Psoas muscle (tissue), 8 donors: ENCODE results near the gene PRPS2. TPM values are rescaled to one million over a fixed set of nuclear protein-coding genes. Genes with fewer than 3 reads are reported as not detected.

Experiments used
- ATAC-seq, 4 donors: fragments of 200-7000 bp; cut with Tn5 transposase; one replicate each; pipeline ENCODE4 v1.9.1; 2020; ENCODE audit warnings: moderate library complexity in 3 of 4, mild to moderate bottlenecking in 2 of 4
- DNase-seq, 2 donors: peaks; one replicate each; pipeline ENCODE4 v3.0.0-alpha.2; 2020
- H3K27ac ChIP-seq: fragments of 200-600 bp; one replicate; pipeline ENCODE4 v1.8.0; 2022
- H3K27me3 ChIP-seq, 3 donors: fragments of 200-600 bp in 1 of 3; one replicate each; pipeline versions ENCODE4 v1.6.1 to v1.8.0; 2013 to 2022; ENCODE audit warnings: low read length in 2 of 3, mild to moderate bottlenecking in 2 of 3, moderate library complexity in 1 of 3; ENCODE audit not compliant: insufficient read depth in 3 of 3
- H3K36me3 ChIP-seq, 2 donors: fragments of 200-600 bp in 1 of 2; one replicate each; pipeline versions ENCODE4 v1.6.1 to v1.8.0; 2013 to 2022; ENCODE audit warnings: low read depth in 1 of 2, mild to moderate bottlenecking in 1 of 2, moderate library complexity in 1 of 2; ENCODE audit not compliant: insufficient read depth in 1 of 2
- H3K4me1 ChIP-seq: fragments of 200-600 bp; one replicate; pipeline ENCODE4 v1.8.0; 2022
- H3K4me3 ChIP-seq: fragments of 200-600 bp; one replicate; pipeline ENCODE4 v1.8.0; 2022; ENCODE audit warnings: mild to moderate bottlenecking
- H3K9me3 ChIP-seq: fragments of 200-600 bp; one replicate; pipeline ENCODE4 v1.8.0; 2022
- WGBS, 3 donors: extraction: QIAGEN DNeasy Blood & Tissue Kit; methylation state at CpG; one replicate each; pipeline versions ENCODE4 v1.1.6 to v1.1.7; 2013; 5-methylcytosine and 5-hydroxymethylcytosine counted together
- intact Hi-C, 2 donors: fragments of 100-400 bp; cut with DNase I; formaldehyde crosslinking; loops; one replicate each; pipeline versions ENCODE4 v1.11.0 to v1.14.2; 2022
- polyA plus RNA-seq, 3 donors: library from polyadenylated mRNA; stranded (reverse); fragments of 200-250 nt; gene quantifications; one replicate each; pipeline ENCODE4 v1.2.3, GENCODE V29; 2013
- total RNA-seq, 4 donors: library from RNA; stranded (reverse); fragmentation: NEBNext Ultra II Directional in 2 of 4; extraction: Animal tissue kit (Norgen Biotek cat#: 25700) in 2 of 4; gene quantifications; one replicate each; pipeline versions ENCODE4 v1.2.1 to v1.2.4, GENCODE V29; 2021 to 2023
- TF ChIP-seq, protein P1 (sequence below): fragments of 200-600 bp; IDR thresholded peaks from one replicate; pipeline ENCODE4 v1.8.0; 2022; ENCODE audit warnings: antibody characterized with exemption
- donor health status: healthy with polysubstance abuse.
- donor health status: DM: no; HTN: no; CAD: no; lungs with moderate emphysema.
- donor health status: Bipolar disorder and iron deficiency.
- donor health status: healthy.
- donor health status: DM: yes; HTN: yes; CAD: no.
- donor health status: DM: no; HTN: no; CAD: no.
- donor health status: DM: no; HTN: no; CAD: no.
- donor health status: DM: yes; HTN: yes; CAD: no.

PRPS2 gene
- total and polyA plus RNA-seq, 7 donors = 0.97 to 3.5 (median 1.9) TPM

DNA sequence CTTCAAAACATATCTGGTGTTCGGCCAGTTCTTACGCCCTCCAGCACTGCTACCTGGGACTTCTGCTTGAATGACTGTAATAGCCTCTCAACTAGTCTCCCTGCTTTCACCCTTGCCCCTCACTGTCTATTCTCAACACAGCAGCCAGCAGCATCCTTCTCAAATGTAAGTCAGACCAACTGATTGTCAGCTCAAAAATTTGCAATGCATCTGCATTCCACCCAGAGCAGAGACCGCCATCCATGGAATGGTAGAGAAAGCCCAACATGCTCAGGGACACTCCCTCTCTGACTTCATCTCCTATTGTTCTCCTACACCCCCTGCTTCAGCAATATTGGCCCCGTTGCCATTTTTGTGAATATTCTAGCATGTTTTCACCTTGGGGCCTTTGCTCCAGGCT is 81.5 kb downstream of the PRPS2 start:
- TF ChIP-seq, protein P1, sequence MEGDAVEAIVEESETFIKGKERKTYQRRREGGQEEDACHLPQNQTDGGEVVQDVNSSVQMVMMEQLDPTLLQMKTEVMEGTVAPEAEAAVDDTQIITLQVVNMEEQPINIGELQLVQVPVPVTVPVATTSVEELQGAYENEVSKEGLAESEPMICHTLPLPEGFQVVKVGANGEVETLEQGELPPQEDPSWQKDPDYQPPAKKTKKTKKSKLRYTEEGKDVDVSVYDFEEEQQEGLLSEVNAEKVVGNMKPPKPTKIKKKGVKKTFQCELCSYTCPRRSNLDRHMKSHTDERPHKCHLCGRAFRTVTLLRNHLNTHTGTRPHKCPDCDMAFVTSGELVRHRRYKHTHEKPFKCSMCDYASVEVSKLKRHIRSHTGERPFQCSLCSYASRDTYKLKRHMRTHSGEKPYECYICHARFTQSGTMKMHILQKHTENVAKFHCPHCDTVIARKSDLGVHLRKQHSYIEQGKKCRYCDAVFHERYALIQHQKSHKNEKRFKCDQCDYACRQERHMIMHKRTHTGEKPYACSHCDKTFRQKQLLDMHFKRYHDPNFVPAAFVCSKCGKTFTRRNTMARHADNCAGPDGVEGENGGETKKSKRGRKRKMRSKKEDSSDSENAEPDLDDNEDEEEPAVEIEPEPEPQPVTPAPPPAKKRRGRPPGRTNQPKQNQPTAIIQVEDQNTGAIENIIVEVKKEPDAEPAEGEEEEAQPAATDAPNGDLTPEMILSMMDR = no peak
- Histone ChIP-seq H3K9me3 (peaks cover 3% of the 10 kb centered on the region), H3K4me1 (no peaks in the 10 kb centered on the region), H3K36me3 (no peaks in the 10 kb centered on the region), H3K4me3 (no peak overlapping the region), H3K27me3 (peaks cover 0 to 4% (median 0%) of the 10 kb centered on the region in 3 donors), H3K27ac (no peak overlapping the region)
- ATAC-seq = no peak
- DNase-seq = no peak
- intact Hi-C loops = no loop called here
- 76 to 91% (median 87%) methylated on average over 4 of the region's 4 CpGs for WGBS, 3 donors

Other genes with a start within 250 kb of the PRPS2 start
- under 1 TPM; 0.08 to 0.73 (median 0.42) TPM for gene TLR7, start 75.7 kb downstream of the PRPS2 start, total RNA-seq
- under 1 TPM; 0.03 to 0.04 (median 0.04) TPM for gene TLR7, start 75.7 kb downstream of the PRPS2 start, polyA plus RNA-seq
- gene TLR8, start 115.2 kb downstream of the PRPS2 start, total RNA-seq = under 1 TPM; 0.36 to 0.57 (median 0.48) TPM
- under 1 TPM; 0.06 to 0.10 (median 0.09) TPM for gene TLR8, start 115.2 kb downstream of the PRPS2 start, polyA plus RNA-seq
- gene TMSB4X, start 183.7 kb downstream of the PRPS2 start, total RNA-seq = 100 to 1,000 TPM; 382 to 731 (median 461) TPM
- 1,000 to 10,000 TPM in 1 of 3 donors, 100 to 1,000 TPM in 2; 534 to 1,148 (median 724) TPM for gene TMSB4X, start 183.7 kb downstream of the PRPS2 start, polyA plus RNA-seq